Measurements from ENCODE around the gene MMAB. TPM values are rescaled to one million over a fixed set of nuclear protein-coding genes. Genes with fewer than 3 reads are reported as not detected.

Gene MMAB
- total RNA-seq, 4 donors from 2014 or later = 15.1 to 31.0 (median 21.7) TPM

GRCh38 chr12:109529691-109530640 lies 43.3 kb downstream of the MMAB start:
- no peak overlapping the region for H3K4me3 ChIP-seq (ENCODE audit: low read depth, poor library complexity, severe bottlenecking)
- intact Hi-C loops (cut with DNase I; ENCODE audit: low total_unique reads) = no loop called here
- DNase-seq (ENCODE audit: low spot score in 2 of 2) = no peak
- WGBS, 2 donors = 83 to 88% methylated on average over 19 of the region's 19 CpGs
- no peak for TF ChIP-seq CTCF (IDR thresholded peaks at IDR 0.05)
- no peak for TF ChIP-seq POLR2A (IDR thresholded peaks at IDR 0.05)

- 87 to 93% methylated on average over 8 of the region's 8 CpGs for WGBS, 2 donors
- intact Hi-C loops (cut with DNase I; ENCODE audit: low total_unique reads) = no loop called here
- H3K4me3 ChIP-seq (ENCODE audit: low read depth, poor library complexity, severe bottlenecking) = no peak overlapping the region
- no peak for DNase-seq (ENCODE audit: low spot score in 2 of 2)
- TF ChIP-seq CTCF (IDR thresholded peaks at IDR 0.05) (no peak), POLR2A (IDR thresholded peaks at IDR 0.05) (no peak)
These were observed 45.7 kb downstream of the MMAB start for GRCh38 chr12:109527489-109528123.

GRCh38 chr12:109525279-109525585 lies 48.1 kb downstream of the MMAB start:
- no peak for TF ChIP-seq CTCF (IDR thresholded peaks at IDR 0.05)
- no peak for TF ChIP-seq POLR2A (IDR thresholded peaks at IDR 0.05)
- H3K4me3 ChIP-seq (ENCODE audit: low read depth, poor library complexity, severe bottlenecking) = no peak overlapping the region
- 75 to 81% methylated on average over 3 of the region's 3 CpGs for WGBS, 2 donors
- intact Hi-C loops (cut with DNase I; ENCODE audit: low total_unique reads) = no loop called here
- DNase-seq (ENCODE audit: low spot score in 2 of 2) = no peak

- H3K4me3 ChIP-seq (ENCODE audit: low read depth, poor library complexity, severe bottlenecking) = no peak overlapping the region
- 82 to 84% methylated on average over 26 of the region's 26 CpGs for WGBS, 2 donors
- no peak for DNase-seq (ENCODE audit: low spot score in 2 of 2)
- intact Hi-C loops (cut with DNase I; ENCODE audit: low total_unique reads) = no loop called here
- no peak for TF ChIP-seq CTCF (IDR thresholded peaks at IDR 0.05)
- TF ChIP-seq POLR2A (IDR thresholded peaks at IDR 0.05) = no peak
These were observed 48.6 kb downstream of the MMAB start for GRCh38 chr12:109524466-109525278.

- TF ChIP-seq CTCF (IDR thresholded peaks at IDR 0.05) = no peak
- no peak for TF ChIP-seq POLR2A (IDR thresholded peaks at IDR 0.05)
- intact Hi-C loops (cut with DNase I; ENCODE audit: low total_unique reads) = no loop called here
- no peak for DNase-seq (ENCODE audit: low spot score in 2 of 2)
- 86 to 100% methylated on average over 2 to 3 of the region's 5 CpGs for WGBS, 2 donors
- H3K4me3 ChIP-seq (ENCODE audit: low read depth, poor library complexity, severe bottlenecking) = no peak overlapping the region
These were observed 49.8 kb downstream of the MMAB start for GRCh38 chr12:109523504-109523903.
